ENCODE results near the gene HMGN3. TPM values are rescaled to one million over a fixed set of nuclear protein-coding genes. Genes with fewer than 3 reads are reported as not detected.

HMGN3 gene
- total and polyA plus RNA-seq, 4 donors, result 78.4 to 351 (median 188) TPM

- H3K36me3 ChIP-seq (ENCODE audit: control insufficient read depth in 4 of 4, insufficient read depth in 4 of 4, low read length in 4 of 4), result peaks cover 0 to 4% (median 0%) of the 10 kb centered on the region in 4 donors
- no peak overlapping the region for H3K4me3 ChIP-seq
- no peak overlapping the region for H3K9ac ChIP-seq (ENCODE audit: insufficient read depth in 1 of 2, low read length in 2 of 2)
- 49 to 72% methylated on average over 3 of the region's 3 CpGs for WGBS, 2 donors
- TF ChIP-seq, protein P1, sequence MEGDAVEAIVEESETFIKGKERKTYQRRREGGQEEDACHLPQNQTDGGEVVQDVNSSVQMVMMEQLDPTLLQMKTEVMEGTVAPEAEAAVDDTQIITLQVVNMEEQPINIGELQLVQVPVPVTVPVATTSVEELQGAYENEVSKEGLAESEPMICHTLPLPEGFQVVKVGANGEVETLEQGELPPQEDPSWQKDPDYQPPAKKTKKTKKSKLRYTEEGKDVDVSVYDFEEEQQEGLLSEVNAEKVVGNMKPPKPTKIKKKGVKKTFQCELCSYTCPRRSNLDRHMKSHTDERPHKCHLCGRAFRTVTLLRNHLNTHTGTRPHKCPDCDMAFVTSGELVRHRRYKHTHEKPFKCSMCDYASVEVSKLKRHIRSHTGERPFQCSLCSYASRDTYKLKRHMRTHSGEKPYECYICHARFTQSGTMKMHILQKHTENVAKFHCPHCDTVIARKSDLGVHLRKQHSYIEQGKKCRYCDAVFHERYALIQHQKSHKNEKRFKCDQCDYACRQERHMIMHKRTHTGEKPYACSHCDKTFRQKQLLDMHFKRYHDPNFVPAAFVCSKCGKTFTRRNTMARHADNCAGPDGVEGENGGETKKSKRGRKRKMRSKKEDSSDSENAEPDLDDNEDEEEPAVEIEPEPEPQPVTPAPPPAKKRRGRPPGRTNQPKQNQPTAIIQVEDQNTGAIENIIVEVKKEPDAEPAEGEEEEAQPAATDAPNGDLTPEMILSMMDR (IDR thresholded peaks at IDR 0.05; ENCODE audit: control extremely low read depth, extremely low read depth), result no peak
- peak in 2 of 3 donors; percentile 29 to 30 for DNase-seq
- no peak for ATAC-seq (ENCODE audit: insufficient read depth, low FRiP score)
- no peak overlapping the region for H3K27ac ChIP-seq (ENCODE audit: low read depth in 1 of 2, low read length in 1 of 2)
- no peaks in the 10 kb centered on the region for H3K27me3 ChIP-seq (ENCODE audit: control insufficient read depth in 3 of 3, insufficient read depth in 3 of 3, low read length in 2 of 3)
- peaks cover 0 to 4% (median 2%) of the 10 kb centered on the region in 5 donors for H3K4me1 ChIP-seq (ENCODE audit: control insufficient read depth in 5 of 5, insufficient read depth in 5 of 5, low read length in 5 of 5)
- peaks cover 0 to 4% (median 0%) of the 10 kb centered on the region in 4 donors for H3K9me3 ChIP-seq (ENCODE audit: control insufficient read depth in 4 of 4, insufficient read depth in 3 of 4, low read length in 3 of 4)
These were observed 45.5 kb downstream of the HMGN3 start for GRCh38 chr6:79188885-79189480.

DNA sequence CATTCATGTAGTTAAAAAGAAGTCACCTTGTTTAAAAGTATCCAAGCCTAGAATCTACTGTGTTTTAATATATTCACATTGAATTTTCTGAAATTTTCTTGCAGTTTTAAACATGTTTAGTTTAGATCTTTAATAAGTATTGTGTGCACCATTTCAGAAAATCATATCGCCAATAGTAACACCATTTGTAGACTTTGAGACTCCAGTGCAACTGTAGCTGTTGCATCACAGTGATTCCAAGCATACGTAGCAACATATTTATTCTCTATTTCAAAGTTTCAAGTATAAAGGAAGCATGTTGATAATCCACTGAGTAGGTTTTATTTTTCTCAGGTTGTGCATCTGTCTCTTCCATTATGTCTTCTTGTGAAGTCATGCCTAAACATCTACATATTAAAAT lies 46.4 kb downstream of the HMGN3 start:
- no peak for ATAC-seq (ENCODE audit: insufficient read depth, low FRiP score)
- Histone ChIP-seq H3K9ac (ENCODE audit: insufficient read depth in 1 of 2, low read length in 2 of 2) (no peak overlapping the region), H3K27me3 (ENCODE audit: control insufficient read depth in 3 of 3, insufficient read depth in 3 of 3, low read length in 2 of 3) (no peaks in the 10 kb centered on the region), H3K27ac (ENCODE audit: low read depth in 1 of 2, low read length in 1 of 2) (no peak overlapping the region), H3K9me3 (ENCODE audit: control insufficient read depth in 4 of 4, insufficient read depth in 3 of 4, low read length in 3 of 4) (peaks cover 0 to 4% (median 0%) of the 10 kb centered on the region in 4 donors), H3K36me3 (ENCODE audit: control insufficient read depth in 4 of 4, insufficient read depth in 4 of 4, low read length in 4 of 4) (peaks cover 0 to 4% (median 0%) of the 10 kb centered on the region in 4 donors), H3K4me1 (ENCODE audit: control insufficient read depth in 5 of 5, insufficient read depth in 5 of 5, low read length in 5 of 5) (peaks cover 0 to 4% (median 2%) of the 10 kb centered on the region in 5 donors), H3K4me3 (no peak overlapping the region)
- DNase-seq, result peak in 1 of 3 donors; percentile 24
- 78 to 82% methylated on average over 2 of the region's 2 CpGs for WGBS, 2 donors
- TF ChIP-seq, protein P1 (IDR thresholded peaks at IDR 0.05; ENCODE audit: control extremely low read depth, extremely low read depth), result no peak

DNA sequence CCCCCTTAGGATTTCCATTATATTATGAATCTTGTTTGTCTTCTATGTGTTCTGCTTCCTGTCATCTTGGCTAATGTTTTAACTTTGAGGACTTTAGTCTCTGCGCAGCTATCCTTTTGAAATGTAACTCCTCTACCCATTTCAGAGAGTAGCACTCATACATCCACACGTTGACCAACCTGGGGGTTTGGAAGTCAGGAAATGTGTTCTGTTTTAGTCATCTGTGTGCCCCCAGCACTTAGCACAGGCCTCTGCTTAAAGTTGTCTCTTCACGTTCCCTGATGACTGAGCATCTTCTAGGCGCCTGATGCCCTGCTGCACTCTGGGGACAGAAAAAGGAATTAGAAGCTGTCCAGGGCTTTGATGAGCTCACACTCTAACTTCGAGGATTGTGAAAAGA lies 47.9 kb downstream of the HMGN3 start:
- Histone ChIP-seq H3K4me3 (no peak overlapping the region), H3K27ac (ENCODE audit: low read depth in 1 of 2, low read length in 1 of 2) (no peak overlapping the region), H3K4me1 (ENCODE audit: control insufficient read depth in 5 of 5, insufficient read depth in 5 of 5, low read length in 5 of 5) (peaks cover 0 to 4% (median 2%) of the 10 kb centered on the region in 5 donors), H3K9me3 (ENCODE audit: control insufficient read depth in 4 of 4, insufficient read depth in 3 of 4, low read length in 3 of 4) (peaks cover 0 to 2% (median 0%) of the 10 kb centered on the region in 4 donors), H3K27me3 (ENCODE audit: control insufficient read depth in 3 of 3, insufficient read depth in 3 of 3, low read length in 2 of 3) (no peaks in the 10 kb centered on the region), H3K9ac (ENCODE audit: insufficient read depth in 1 of 2, low read length in 2 of 2) (no peak overlapping the region), H3K36me3 (ENCODE audit: control insufficient read depth in 4 of 4, insufficient read depth in 4 of 4, low read length in 4 of 4) (no peaks in the 10 kb centered on the region)
- WGBS, 2 donors, result 79 to 80% methylated on average over 5 of the region's 5 CpGs
- TF ChIP-seq, protein P1 (IDR thresholded peaks at IDR 0.05; ENCODE audit: control extremely low read depth, extremely low read depth), result no peak
- DNase-seq (peak in 1 of 3 donors; percentile 9), ATAC-seq (ENCODE audit: insufficient read depth, low FRiP score) (no peak)

All from lung (tissue), 12 donors.